GM10248 (cell line): Measurements from ENCODE around the gene PLXNA3.

Experiments used
- CTCF ChIA-PET: fragments of 300-600 bp; sonication (Branson Sonifier 250); formaldehyde crosslinking; extraction: SDS; loops from one replicate; lab custom pipeline; 2021; ENCODE audit warnings: antibody characterized with exemption; lab: Yijun Ruan, JAX
- POLR2A ChIA-PET: fragments of 350-650 bp; sonication (Branson Sonifier 250); formaldehyde crosslinking; extraction: SDS; loops from one replicate; lab custom pipeline; 2020; ENCODE audit warnings: antibody characterized with exemption; lab: Yijun Ruan, JAX
- DNase-seq: peaks from one replicate; pipeline ENCODE4 v3.0.0; 2012; ENCODE audit errors: extremely low spot score
- TF ChIP-seq, protein P1 (sequence below): IDR thresholded peaks from 2 replicates; pipeline ENCODE4 v1.5.1; 2012; ENCODE audit warnings: mild to moderate bottlenecking, low read depth; ENCODE audit errors: extremely low read depth, missing control alignments, control extremely low read depth

Gene PLXNA3

DNA sequence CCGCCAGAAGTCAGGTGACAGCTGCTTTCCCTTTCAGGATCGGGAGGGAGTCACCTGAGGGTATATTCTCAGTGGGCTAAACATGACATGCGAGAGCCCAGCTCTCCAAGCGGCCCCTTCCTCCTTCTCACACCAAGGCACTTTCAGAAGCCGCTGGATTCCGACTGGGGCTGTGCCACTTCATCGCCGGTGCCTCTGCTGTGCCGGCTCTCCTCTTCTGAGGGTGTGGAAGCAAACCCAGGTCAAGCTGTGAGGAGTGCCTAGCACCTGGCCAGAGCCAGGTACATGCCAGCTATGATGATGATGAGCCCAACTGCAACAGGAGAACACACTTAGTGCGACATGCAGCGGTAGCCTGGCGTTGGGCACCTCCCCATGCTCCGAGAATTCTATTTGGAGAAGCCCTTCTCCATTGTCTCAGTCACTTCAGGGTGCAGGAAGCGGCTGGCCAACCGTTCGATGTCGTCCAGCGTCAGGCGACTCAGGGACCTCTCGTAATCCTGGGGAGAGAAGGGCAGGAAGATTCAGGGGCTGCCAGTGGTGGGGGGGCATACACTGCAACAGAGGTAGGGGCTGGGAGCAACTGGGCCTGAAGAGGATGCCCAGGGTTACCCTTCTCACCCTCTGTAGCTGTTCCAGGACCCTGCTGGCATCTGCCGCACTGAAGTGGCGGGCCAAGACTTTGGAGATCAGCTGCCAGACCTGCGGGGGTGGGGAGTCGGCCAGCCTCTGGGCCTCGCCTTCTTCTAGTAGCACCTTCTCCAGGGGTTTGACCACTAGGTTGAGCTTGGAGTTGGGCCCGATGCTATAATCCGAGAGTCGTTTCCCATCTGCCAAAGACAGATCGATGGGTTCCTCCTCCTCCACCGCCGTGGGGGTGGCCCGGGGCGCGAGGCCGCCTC is 27.3 kb downstream of the PLXNA3 start:
- DNase-seq = no peak
- TF ChIP-seq, protein P1, sequence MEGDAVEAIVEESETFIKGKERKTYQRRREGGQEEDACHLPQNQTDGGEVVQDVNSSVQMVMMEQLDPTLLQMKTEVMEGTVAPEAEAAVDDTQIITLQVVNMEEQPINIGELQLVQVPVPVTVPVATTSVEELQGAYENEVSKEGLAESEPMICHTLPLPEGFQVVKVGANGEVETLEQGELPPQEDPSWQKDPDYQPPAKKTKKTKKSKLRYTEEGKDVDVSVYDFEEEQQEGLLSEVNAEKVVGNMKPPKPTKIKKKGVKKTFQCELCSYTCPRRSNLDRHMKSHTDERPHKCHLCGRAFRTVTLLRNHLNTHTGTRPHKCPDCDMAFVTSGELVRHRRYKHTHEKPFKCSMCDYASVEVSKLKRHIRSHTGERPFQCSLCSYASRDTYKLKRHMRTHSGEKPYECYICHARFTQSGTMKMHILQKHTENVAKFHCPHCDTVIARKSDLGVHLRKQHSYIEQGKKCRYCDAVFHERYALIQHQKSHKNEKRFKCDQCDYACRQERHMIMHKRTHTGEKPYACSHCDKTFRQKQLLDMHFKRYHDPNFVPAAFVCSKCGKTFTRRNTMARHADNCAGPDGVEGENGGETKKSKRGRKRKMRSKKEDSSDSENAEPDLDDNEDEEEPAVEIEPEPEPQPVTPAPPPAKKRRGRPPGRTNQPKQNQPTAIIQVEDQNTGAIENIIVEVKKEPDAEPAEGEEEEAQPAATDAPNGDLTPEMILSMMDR = no peak
- ChIA-PET POLR2A (no interaction called here), CTCF (interaction anchor here (0.6 to 1.2 kb wide), 3 partner anchors 13 to 83 kb away, joined by 3 to 4 read pairs (median 3); no protein-coding TSS in a partner anchor)

DNA sequence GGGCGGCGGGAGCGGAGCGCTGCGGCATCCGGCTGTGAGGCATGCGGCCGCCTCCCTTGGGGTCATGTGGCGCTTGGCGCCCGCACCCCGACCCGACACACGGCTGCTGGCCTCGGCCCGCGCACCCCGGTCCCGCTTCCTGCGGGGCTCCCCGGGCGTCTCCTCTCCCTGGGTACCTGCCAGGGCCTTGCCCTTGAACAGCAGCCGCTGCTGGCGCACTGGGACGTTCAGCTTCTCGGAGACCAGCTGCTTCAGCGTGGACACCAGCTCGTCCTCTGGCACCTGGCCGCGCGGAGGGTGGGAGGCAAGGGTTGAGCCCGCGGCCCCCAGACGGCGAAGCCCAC is 27.9 kb downstream of the PLXNA3 start:
- CTCF ChIA-PET = interaction anchor here (0.6 to 1.2 kb wide), 2 partner anchors 13 to 41 kb away, joined by 3 to 4 read pairs; no protein-coding TSS in a partner anchor
- POLR2A ChIA-PET = no interaction called here
- TF ChIP-seq, protein P1 = no peak
- no peak for DNase-seq

DNA sequence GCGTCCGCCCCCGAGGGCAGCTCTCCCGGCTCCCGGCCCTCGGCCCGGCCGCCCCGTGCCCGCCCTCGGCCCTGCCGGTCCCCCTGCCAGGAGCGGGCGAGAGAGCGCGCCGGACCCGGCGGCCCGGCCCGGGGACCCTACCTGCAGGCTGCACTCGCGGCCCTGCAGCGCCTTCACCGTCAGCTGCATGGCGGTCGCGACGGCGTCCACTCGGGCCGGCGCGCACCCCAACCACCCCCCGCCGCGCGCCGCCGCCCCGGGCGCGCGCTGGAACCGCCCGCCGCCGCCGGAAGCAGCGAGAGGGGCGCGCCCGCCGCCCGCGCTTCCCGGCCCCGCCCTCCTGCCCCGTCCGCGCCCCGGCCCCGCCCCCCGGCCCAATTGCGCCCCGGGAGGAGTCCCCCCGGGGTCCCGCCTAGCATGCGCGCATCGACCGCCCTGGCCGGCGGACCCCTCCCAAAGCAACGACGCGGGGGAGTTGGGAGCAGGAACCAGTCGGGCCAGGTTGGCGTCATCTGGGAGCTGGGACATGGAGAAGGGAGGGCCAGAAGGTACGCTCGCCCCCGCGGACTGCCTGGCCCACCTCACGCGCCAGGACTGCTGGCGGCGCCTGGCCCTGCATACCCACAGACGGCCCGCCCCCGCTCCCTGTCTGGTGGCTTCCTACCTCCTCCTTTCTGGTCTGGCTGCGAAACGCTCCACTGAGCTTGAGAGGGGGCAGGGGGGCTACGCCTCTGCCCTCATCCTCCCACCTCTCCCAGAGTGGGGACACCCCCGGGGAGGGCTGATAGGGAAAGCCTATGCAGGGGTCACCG is 28.5 kb downstream of the PLXNA3 start, which contains the start of gene UBL4A:
UBL4A (minus strand) TSS at position 220 of the 812 bp plus-strand sequence; CDS start at position 189, 31 bp downstream.
- ChIA-PET CTCF (interaction anchor here (0.6 to 1.5 kb wide), 4 partner anchors 10 to 89 kb away, joined by 3 to 5 read pairs (median 4); no protein-coding TSS in a partner anchor), POLR2A (no interaction called here)
- TF ChIP-seq, protein P1 = no peak
- peak; percentile 74 for DNase-seq

DNA sequence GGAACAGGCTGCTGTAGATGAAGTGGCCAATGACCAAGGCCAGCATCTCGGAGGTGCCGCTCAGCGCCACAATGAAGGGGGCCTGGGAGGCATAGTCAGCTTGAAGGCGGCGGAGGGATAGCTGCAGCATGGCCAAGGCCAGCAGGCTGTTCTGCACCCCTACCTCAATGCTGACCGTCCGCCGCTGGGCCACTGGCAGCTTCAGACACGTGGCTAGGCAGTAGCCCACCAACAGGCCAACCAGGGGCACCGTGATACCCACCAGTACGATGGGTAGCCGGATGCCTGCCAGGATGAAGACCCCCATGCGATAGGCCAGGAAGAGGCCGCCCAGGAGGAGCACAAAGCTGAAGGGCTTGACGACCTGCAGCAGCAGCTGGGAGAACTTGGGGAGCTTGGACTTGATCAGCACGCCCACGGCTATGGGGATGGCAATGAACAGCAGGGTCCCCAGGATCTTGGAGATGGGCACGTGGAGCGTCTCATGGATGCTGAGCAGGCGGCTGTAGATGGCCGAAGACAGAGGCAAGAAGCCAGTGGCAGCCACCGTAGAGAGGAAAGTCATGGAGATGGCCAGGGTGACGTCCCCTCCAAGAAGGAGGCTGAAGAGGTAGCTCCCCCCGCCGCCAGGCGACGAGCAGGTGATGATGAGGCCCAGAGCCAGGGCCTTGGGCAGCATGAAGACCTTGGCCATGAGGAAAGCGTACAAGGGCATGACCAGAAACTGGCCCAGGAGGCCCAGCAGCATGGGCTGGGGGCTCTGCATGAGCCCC is 29.6 kb downstream of the PLXNA3 start:
- ChIA-PET POLR2A (no interaction called here), CTCF (interaction anchor here (1.2 to 1.5 kb wide), 2 partner anchors 9 to 90 kb away, joined by 3 to 5 read pairs; no protein-coding TSS in a partner anchor)
- TF ChIP-seq, protein P1 = no peak
- no peak for DNase-seq

DNA sequence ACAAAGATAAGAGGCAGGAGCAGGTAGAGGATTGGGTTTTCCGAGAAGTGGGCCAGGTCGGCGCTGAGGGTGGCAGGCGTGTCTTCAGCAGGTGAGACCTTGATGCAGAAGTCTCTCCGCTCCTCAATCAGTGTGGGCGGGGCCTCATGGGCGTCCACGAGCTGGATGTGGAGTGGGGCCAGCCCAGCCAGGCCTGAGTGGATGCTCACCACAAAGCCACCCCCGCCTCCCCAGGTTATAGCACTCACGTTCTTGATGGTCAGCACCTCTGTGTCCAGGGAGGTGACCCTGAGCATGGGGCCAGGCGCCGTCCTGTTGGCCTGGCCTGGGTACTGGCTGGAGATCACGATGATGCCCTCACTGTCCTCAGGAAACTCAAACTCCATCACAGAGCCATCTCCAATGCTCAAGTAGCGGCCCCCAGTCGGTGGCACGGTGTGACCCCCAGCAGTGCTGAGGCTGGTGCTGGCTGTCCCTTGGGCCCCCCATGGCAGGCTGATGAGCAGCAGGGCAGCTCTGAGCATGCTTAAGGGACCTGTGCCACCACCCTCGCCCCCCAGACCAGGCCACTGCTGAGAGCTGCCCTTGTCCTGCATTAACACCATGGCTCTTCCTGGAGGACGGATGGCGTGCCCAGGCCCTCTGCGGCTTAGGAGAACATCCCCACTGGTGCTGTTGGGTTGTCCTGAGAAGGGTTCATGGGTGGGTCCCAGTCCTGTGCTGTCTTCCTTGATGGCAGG is 30.4 kb downstream of the PLXNA3 start:
- POLR2A ChIA-PET = interaction anchor here (0.6 kb wide), 2 partner anchors 10 to 63 kb away, joined by 3 to 4 read pairs; partner anchors contain the start of gene LAGE3

More for the DNA sequence above, 30.4 kb downstream of the PLXNA3 start:
- CTCF ChIA-PET = interaction anchor here (1.5 kb wide), 1 partner anchor 8 kb away, joined by 5 read pairs; no protein-coding TSS in a partner anchor
- no peak for DNase-seq
- TF ChIP-seq, protein P1 = no peak
